Measurements from ENCODE around the gene ZNRF3.

GRCh38 chr22:28838971-28839370 is 44.4 kb upstream of the ZNRF3 start:
- no peak for TF ChIP-seq POLR2A (IDR thresholded peaks at IDR 0.05; ENCODE audit: low read depth)
- no peak for TF ChIP-seq POLR2AphosphoS5 (IDR thresholded peaks at IDR 0.05)
- no peak for TF ChIP-seq CTCF (IDR thresholded peaks at IDR 0.05)
- TF ChIP-seq EP300 (IDR thresholded peaks at IDR 0.05) = no peak
